PC-9 (cell line): ENCODE results near the gene GNAQ. TPM values are rescaled to one million over a fixed set of nuclear protein-coding genes. Genes with fewer than 3 reads are reported as not detected.

Source experiments
- BruUV-seq: library from RNA; stranded (reverse); fragments of 400-500 nt; replicated peaks from 2 replicates; lab custom pipeline; 2021; lab: Mats Ljungman, UMichigan
- CTCF ChIA-PET: fragments of 300-600 bp; sonication (Branson Sonifier 250); formaldehyde crosslinking; loops from one replicate; lab custom pipeline; 2022; ENCODE audit warnings: antibody characterized with exemption; lab: Charles Lee
- POLR2A ChIA-PET: fragments of 300-600 bp; sonication (Branson Sonifier 250); formaldehyde crosslinking; loops from one replicate; lab custom pipeline; 2022; ENCODE audit warnings: antibody characterized with exemption; ENCODE audit not compliant: unreplicated experiment; lab: Charles Lee
- DNase-seq, 2 experiments: peaks; one replicate each; pipeline versions ENCODE4 v3.0.0 to v3.0.0-alpha.2; 2015 to 2022; ENCODE audit warnings: mixed read lengths in 1 of 2
- H2AFZ ChIP-seq: fragments of 200-600 bp; sonication (generic); 2 replicates; pipeline ENCODE4 v1.8.1; 2017; ENCODE audit warnings: antibody characterized with exemption
- H3F3A ChIP-seq: fragments of 200-600 bp; sonication (generic); 2 replicates; pipeline ENCODE4 v1.8.1; 2017; ENCODE audit warnings: antibody characterized with exemption, mild to moderate bottlenecking, low read depth; ENCODE audit not compliant: insufficient read depth
- H3K27ac ChIP-seq: fragments of 200-600 bp; sonication (generic); 2 replicates; pipeline ENCODE4 v1.6.1; 2016; ENCODE audit warnings: mixed run types
- H3K27me3 ChIP-seq: fragments of 200-600 bp; sonication (generic); 2 replicates; pipeline ENCODE4 v1.6.1; 2016; ENCODE audit warnings: low read depth, mixed run types; ENCODE audit not compliant: insufficient read depth
- H3K36me3 ChIP-seq: fragments of 200-600 bp; sonication (generic); 2 replicates; pipeline ENCODE4 v1.6.1; 2016; ENCODE audit warnings: low read depth, mixed run types
- H3K4me1 ChIP-seq: fragments of 200-600 bp; sonication (generic); replicated peaks from 2 replicates; pipeline ENCODE4 v1.6.1; 2016; ENCODE audit warnings: mixed run types; ENCODE audit not compliant: insufficient read depth
- H3K4me2 ChIP-seq: fragments of 200-600 bp; sonication (generic); 2 replicates; pipeline ENCODE4 v1.6.1; 2017; ENCODE audit warnings: mixed run types
- H3K4me3 ChIP-seq: fragments of 200-600 bp; sonication (generic); 2 replicates; pipeline ENCODE4 v1.6.1; 2016; ENCODE audit warnings: mixed run types
- H3K79me2 ChIP-seq: fragments of 200-600 bp; sonication (generic); 2 replicates; pipeline ENCODE4 v1.6.1; 2017; ENCODE audit warnings: low read depth, mixed run types
- H3K9me2 ChIP-seq: fragments of 200-600 bp; sonication (generic); 2 replicates; pipeline ENCODE4 v1.8.1; 2017; ENCODE audit warnings: mild to moderate bottlenecking; ENCODE audit not compliant: insufficient read depth
- H3K9me3 ChIP-seq: fragments of 200-600 bp; sonication (generic); 2 replicates; pipeline ENCODE4 v1.8.1; 2016; ENCODE audit warnings: low read depth; ENCODE audit not compliant: insufficient read depth
- H4K20me1 ChIP-seq: fragments of 200-600 bp; sonication (generic); 2 replicates; pipeline ENCODE4 v1.8.1; 2017; ENCODE audit not compliant: insufficient read depth
- CTCF ChIP-seq: fragments of 200-600 bp; sonication (generic); conservative IDR thresholded peaks from 2 replicates; pipeline ENCODE4 v1.6.1; 2017; ENCODE audit warnings: mixed run types, antibody characterized with exemption, mild to moderate bottlenecking, moderate library complexity
- EZH2 ChIP-seq: fragments of 200-600 bp; sonication (generic); IDR thresholded peaks from 2 replicates; pipeline ENCODE4 v1.8.0; 2017; ENCODE audit warnings: antibody characterized with exemption, low read depth
- intact Hi-C: fragments of 100-400 bp; cut with micrococcal nuclease; formaldehyde crosslinking; loops from one replicate; pipeline ENCODE4 v1.10.0; 2022; ENCODE audit not compliant: unreplicated experiment
- total RNA-seq: library from RNA; stranded (reverse); gene quantifications from 2 replicates; pipeline ENCODE4 v1.2.3, GENCODE V29; 2021

Gene GNAQ
- total RNA-seq, 1 experiment from 2014 or later, result 51.6 TPM

DNA sequence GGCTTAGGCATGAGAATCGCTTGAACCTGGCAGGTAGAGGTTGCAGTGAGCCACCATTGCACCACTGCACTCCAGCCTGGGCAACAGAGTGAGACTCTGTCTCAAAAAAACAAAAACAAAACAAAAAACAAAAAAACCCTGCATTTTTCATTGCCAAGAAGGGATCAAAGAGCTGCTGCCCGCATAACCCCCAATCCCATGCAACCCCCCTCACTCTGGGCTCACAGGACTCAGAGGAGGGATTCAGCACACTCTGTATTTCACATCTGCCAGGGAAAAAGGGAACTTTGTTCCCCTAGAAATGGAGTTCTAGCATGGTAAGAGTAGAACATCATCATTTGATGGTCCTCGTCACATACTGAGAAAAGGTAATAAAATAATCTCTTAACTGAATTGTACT, 229.5 kb downstream of the GNAQ start:
- ChIA-PET POLR2A (no interaction called here), CTCF (no interaction called here)
- Histone ChIP-seq H4K20me1 (no peaks in the 10 kb centered on the region), H3K4me1 (peaks cover 34% of the 10 kb centered on the region), H3K4me3 (no peak overlapping the region), H3K9me3 (no peaks in the 10 kb centered on the region), H3K27me3 (no peaks in the 10 kb centered on the region), H3K27ac (no peak overlapping the region), H3K36me3 (0 out of 2 replicates have a peak, but pooled peaks cover 4% of the 10 kb centered on the region), H3K79me2 (0 out of 2 replicates have a peak, but pooled peaks cover 5% of the 10 kb centered on the region), H3F3A (peaks cover 16% of the 10 kb centered on the region; the same call in 1 of the 2 replicates), H3K4me2 (no peak overlapping the region), H3K9me2 (no peaks in the 10 kb centered on the region), H2AFZ (no peak overlapping the region)
- no TSS peak for BruUV-seq
- DNase-seq, result no peak
- intact Hi-C loops, result no loop called here
- TF ChIP-seq EZH2, result no peak
- no peak for TF ChIP-seq CTCF

DNA sequence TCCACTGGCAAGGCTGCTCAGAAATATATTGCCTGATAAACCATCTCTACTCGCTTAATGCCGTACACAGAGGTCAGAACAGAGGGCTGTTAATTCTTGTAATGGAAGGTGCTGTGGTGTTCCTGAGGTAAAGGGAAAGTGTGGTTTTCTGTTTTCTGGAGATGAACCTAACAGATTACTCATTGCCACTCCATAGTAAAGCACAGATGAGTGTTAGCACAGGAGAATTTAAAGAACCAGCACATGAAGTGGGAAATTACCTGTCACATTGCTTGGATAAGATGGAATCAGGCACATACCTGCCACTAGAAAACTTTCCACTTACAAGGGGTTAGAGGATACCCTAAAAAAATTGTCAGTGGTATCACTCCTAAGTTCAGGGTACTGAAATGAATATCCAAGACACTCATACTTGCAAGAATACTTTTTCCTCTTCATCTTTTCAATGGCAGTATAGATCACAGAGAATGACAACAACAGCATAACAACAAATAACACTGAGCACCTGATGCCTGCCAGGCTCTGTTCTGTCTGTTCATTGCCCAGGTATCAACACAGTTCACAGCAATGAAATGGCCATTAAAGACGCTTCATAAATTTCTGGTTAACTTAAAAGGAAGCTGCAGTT, 230.6 kb downstream of the GNAQ start:
- no peaks in the 10 kb centered on the region; the same call in 1 of the 2 replicates for H3K9me3 ChIP-seq
- H3K4me2 ChIP-seq, result no peak overlapping the region
- no peak overlapping the region for H3K4me3 ChIP-seq
- no peak for DNase-seq
- BruUV-seq, result no TSS peak
- no peaks in the 10 kb centered on the region for H4K20me1 ChIP-seq
- H3K27ac ChIP-seq, result no peak overlapping the region
- no peak for TF ChIP-seq CTCF
- TF ChIP-seq EZH2, result no peak
- 0 out of 2 replicates have a peak, but pooled peaks cover 5% of the 10 kb centered on the region for H3K79me2 ChIP-seq
- H3K27me3 ChIP-seq, result no peaks in the 10 kb centered on the region
- no peak overlapping the region for H2AFZ ChIP-seq
- intact Hi-C loops, result no loop called here
- H3K9me2 ChIP-seq, result no peaks in the 10 kb centered on the region
- peaks cover 19% of the 10 kb centered on the region; the same call in 1 of the 2 replicates for H3F3A ChIP-seq
- ChIA-PET CTCF (no interaction called here), POLR2A (no interaction called here)
- peaks cover 30% of the 10 kb centered on the region for H3K4me1 ChIP-seq
- H3K36me3 ChIP-seq, result 0 out of 2 replicates have a peak, but pooled peaks cover under 1% of the 10 kb centered on the region

- peak in 1 of 2 experiments; percentile 60 for DNase-seq
- Histone ChIP-seq H3K79me2 (0 out of 2 replicates have a peak, but pooled peaks cover under 1% of the 10 kb centered on the region), H3K4me2 (peak overlapping the region; percentile 31), H3K9me3 (peaks cover 3% of the 10 kb centered on the region; the same call in 1 of the 2 replicates), H3K9me2 (no peaks in the 10 kb centered on the region), H4K20me1 (no peaks in the 10 kb centered on the region), H3K4me3 (no peak overlapping the region), H3K27ac (peak overlapping the region; percentile 30; the same call in 1 of the 2 replicates), H3F3A (peaks cover 19% of the 10 kb centered on the region; the same call in 1 of the 2 replicates), H3K4me1 (peaks cover 31% of the 10 kb centered on the region), H3K27me3 (no peaks in the 10 kb centered on the region), H3K36me3 (0 out of 2 replicates have a peak, but pooled peaks cover 6% of the 10 kb centered on the region), H2AFZ (no peak overlapping the region)
- ChIA-PET POLR2A (no interaction called here), CTCF (no interaction called here)
- BruUV-seq, result no TSS peak
- TF ChIP-seq CTCF, result no peak
- intact Hi-C loops, result no loop called here
Observed at GRCh38 chr9:77798140-77798539, 233.5 kb downstream of the GNAQ start.
